Tibial nerve (tissue), 4 donors: ENCODE results near the gene SLC2A8. TPM values are rescaled to one million over a fixed set of nuclear protein-coding genes. Genes with fewer than 3 reads are reported as not detected.

ENCODE experiments used
- DNase-seq, 2 donors: peaks; one replicate each; pipeline ENCODE4 v3.0.0-alpha.2; 2019; ENCODE audit warnings: low spot score in 2 of 2
- H3K27ac ChIP-seq, 4 donors: fragments of 200-600 bp; sonication (generic) in 3 of 4; one replicate each; pipeline ENCODE4 v1.5.1; 2017 to 2019; ENCODE audit warnings: mild to moderate bottlenecking in 1 of 4
- H3K27me3 ChIP-seq, 2 donors: fragments of 200-600 bp; sonication (generic) in 1 of 2; one replicate each; pipeline versions ENCODE4 v1.5.1 to v1.6.0; 2017 to 2019
- H3K36me3 ChIP-seq, 3 donors: fragments of 200-600 bp; sonication (generic); one replicate each; pipeline ENCODE4 v1.5.1; 2018 to 2019
- H3K4me1 ChIP-seq, 4 donors: fragments of 200-600 bp; sonication (generic) in 3 of 4; one replicate each; pipeline ENCODE4 v1.5.1; 2017 to 2019
- H3K4me3 ChIP-seq, 4 donors: fragments of 200-600 bp; sonication (generic) in 3 of 4; one replicate each; pipeline ENCODE4 v1.5.1; 2017 to 2019; ENCODE audit warnings: mild to moderate bottlenecking in 1 of 4, moderate library complexity in 1 of 4
- H3K9me3 ChIP-seq, 4 donors: fragments of 200-600 bp; sonication (generic) in 3 of 4; one replicate each; pipeline ENCODE4 v1.5.1; 2017 to 2019
- EP300 ChIP-seq, 2 donors: sonication (generic); formaldehyde crosslinking; IDR thresholded peaks; one replicate each; pipeline ENCODE4 v1.6.1; 2017; ENCODE audit warnings: antibody characterized with exemption in 2 of 2, mild to moderate bottlenecking in 1 of 2
- POLR2A ChIP-seq, 2 donors: fragments of 450-650 bp; IDR thresholded peaks; one replicate each; pipeline ENCODE4 v1.6.1; 2017; ENCODE audit warnings: antibody characterized with exemption in 2 of 2, mild to moderate bottlenecking in 2 of 2, moderate library complexity in 2 of 2
- WGBS, 2 donors: methylation state at CpG; one replicate each; pipeline ENCODE4 v1.1.5; 2018; 5-methylcytosine and 5-hydroxymethylcytosine counted together
- total RNA-seq, 4 donors: library from RNA; depleted of rRNA; stranded (reverse); fragments of >200 nt; gene quantifications; one replicate each; pipeline ENCODE4 v1.1.0, GENCODE V29; 2016
- TF ChIP-seq, protein P1 (sequence below), 5 experiments: fragments of 200-600 bp in 3 of 5; fragments of 450-650 bp in 2 of 5; sonication (generic) in 3 of 5; IDR thresholded peaks; one replicate each; pipeline ENCODE4 v1.5.1; 2016 to 2019; ENCODE audit warnings: antibody characterized with exemption in 5 of 5, mild to moderate bottlenecking in 3 of 5, moderate library complexity in 2 of 5

Gene SLC2A8
- total RNA-seq, 4 donors from 2014 or later = 30.4 to 46.2 (median 31.7) TPM

- H3K27ac ChIP-seq = no peak overlapping the region
- no peaks in the 10 kb centered on the region for H3K9me3 ChIP-seq
- peaks cover 0 to 39% (median 5%) of the 10 kb centered on the region in 3 donors for H3K36me3 ChIP-seq
- DNase-seq = no peak
- no peak for TF ChIP-seq EP300 (IDR thresholded peaks at IDR 0.05)
- H3K4me1 ChIP-seq = peaks cover 0 to 25% (median 13%) of the 10 kb centered on the region in 4 donors
- no peak overlapping the region for H3K4me3 ChIP-seq
- 83 to 89% methylated on average over 11 to 13 of the region's 13 CpGs for WGBS, 2 donors
- H3K27me3 ChIP-seq = no peaks in the 10 kb centered on the region
These were observed 1.9 kb downstream of the SLC2A8 start for GRCh38 chr9:127398715-127399400.

- Histone ChIP-seq H3K27me3 (no peaks in the 10 kb centered on the region), H3K36me3 (peaks cover 0 to 49% (median 6%) of the 10 kb centered on the region in 3 donors), H3K9me3 (no peaks in the 10 kb centered on the region), H3K4me3 (no peak overlapping the region), H3K27ac (no peak overlapping the region), H3K4me1 (peaks cover 0 to 25% (median 13%) of the 10 kb centered on the region in 4 donors)
- TF ChIP-seq, protein P1, sequence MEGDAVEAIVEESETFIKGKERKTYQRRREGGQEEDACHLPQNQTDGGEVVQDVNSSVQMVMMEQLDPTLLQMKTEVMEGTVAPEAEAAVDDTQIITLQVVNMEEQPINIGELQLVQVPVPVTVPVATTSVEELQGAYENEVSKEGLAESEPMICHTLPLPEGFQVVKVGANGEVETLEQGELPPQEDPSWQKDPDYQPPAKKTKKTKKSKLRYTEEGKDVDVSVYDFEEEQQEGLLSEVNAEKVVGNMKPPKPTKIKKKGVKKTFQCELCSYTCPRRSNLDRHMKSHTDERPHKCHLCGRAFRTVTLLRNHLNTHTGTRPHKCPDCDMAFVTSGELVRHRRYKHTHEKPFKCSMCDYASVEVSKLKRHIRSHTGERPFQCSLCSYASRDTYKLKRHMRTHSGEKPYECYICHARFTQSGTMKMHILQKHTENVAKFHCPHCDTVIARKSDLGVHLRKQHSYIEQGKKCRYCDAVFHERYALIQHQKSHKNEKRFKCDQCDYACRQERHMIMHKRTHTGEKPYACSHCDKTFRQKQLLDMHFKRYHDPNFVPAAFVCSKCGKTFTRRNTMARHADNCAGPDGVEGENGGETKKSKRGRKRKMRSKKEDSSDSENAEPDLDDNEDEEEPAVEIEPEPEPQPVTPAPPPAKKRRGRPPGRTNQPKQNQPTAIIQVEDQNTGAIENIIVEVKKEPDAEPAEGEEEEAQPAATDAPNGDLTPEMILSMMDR (IDR thresholded peaks at IDR 0.05) = no peak
- no peak for TF ChIP-seq EP300 (IDR thresholded peaks at IDR 0.05)
- no peak for TF ChIP-seq POLR2A (IDR thresholded peaks at IDR 0.05)
- no peak for DNase-seq
- WGBS, 2 donors = 90 to 97% methylated on average over 14 of the region's 14 CpGs
These were observed 2.8 kb downstream of the SLC2A8 start for GRCh38 chr9:127399736-127400269.

GRCh38 chr9:127402401-127403090, 5.6 kb downstream of the SLC2A8 start:
- Histone ChIP-seq H3K4me1 (peaks cover 0 to 18% (median 12%) of the 10 kb centered on the region in 4 donors), H3K9me3 (no peaks in the 10 kb centered on the region), H3K27me3 (no peaks in the 10 kb centered on the region), H3K27ac (no peak overlapping the region), H3K36me3 (peaks cover 2 to 76% (median 15%) of the 10 kb centered on the region in 3 donors), H3K4me3 (no peak overlapping the region)
- DNase-seq = no peak
- WGBS, 2 donors = 78 to 80% methylated on average over 5 to 10 of the region's 18 CpGs
- no peak for TF ChIP-seq EP300 (IDR thresholded peaks at IDR 0.05)
- no peak for TF ChIP-seq POLR2A (IDR thresholded peaks at IDR 0.05)
- TF ChIP-seq, protein P1 (IDR thresholded peaks at IDR 0.05) = no peak

GRCh38 chr9:127403507-127404192, 6.7 kb downstream of the SLC2A8 start:
- Histone ChIP-seq H3K27me3 (no peaks in the 10 kb centered on the region), H3K36me3 (peaks cover 2 to 78% (median 15%) of the 10 kb centered on the region in 3 donors)

DNA sequence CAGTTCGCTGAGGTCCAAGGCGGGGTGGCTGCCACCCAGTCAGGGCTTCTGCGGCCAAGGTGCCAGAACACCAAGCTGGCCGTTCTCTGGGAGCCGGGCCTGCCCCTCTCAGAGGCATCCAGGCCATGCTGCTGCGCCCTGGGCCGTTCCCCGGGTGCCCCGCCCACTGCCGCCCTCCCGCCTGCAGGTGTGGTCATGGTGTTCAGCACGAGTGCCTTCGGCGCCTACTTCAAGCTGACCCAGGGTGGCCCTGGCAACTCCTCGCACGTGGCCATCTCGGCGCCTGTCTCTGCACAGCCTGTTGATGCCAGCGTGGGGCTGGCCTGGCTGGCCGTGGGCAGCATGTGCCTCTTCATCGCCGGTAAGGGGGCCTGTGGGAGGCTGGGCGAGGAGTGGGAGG, 7.7 kb downstream of the SLC2A8 start:
- no peak for DNase-seq
- H3K27ac ChIP-seq = no peak overlapping the region
- H3K4me3 ChIP-seq = no peak overlapping the region
- 93 to 95% methylated on average over 4 to 22 of the region's 23 CpGs for WGBS, 2 donors
- H3K9me3 ChIP-seq = no peaks in the 10 kb centered on the region
- TF ChIP-seq EP300 (IDR thresholded peaks at IDR 0.05) = no peak
- TF ChIP-seq POLR2A (IDR thresholded peaks at IDR 0.05) = no peak
- TF ChIP-seq, protein P1 (IDR thresholded peaks at IDR 0.05) = no peak
- no peaks in the 10 kb centered on the region for H3K4me1 ChIP-seq
- H3K27me3 ChIP-seq = no peaks in the 10 kb centered on the region
- peaks cover 2 to 78% (median 15%) of the 10 kb centered on the region in 3 donors for H3K36me3 ChIP-seq

More at GRCh38 chr9:127403507-127404192, 6.7 kb downstream of the SLC2A8 start:
- H3K9me3 ChIP-seq = no peaks in the 10 kb centered on the region
- no peak for DNase-seq
- H3K4me3 ChIP-seq = no peak overlapping the region
- 89 to 90% methylated on average over 20 of the region's 22 CpGs for WGBS, 2 donors
- no peak overlapping the region for H3K27ac ChIP-seq
- TF ChIP-seq POLR2A (IDR thresholded peaks at IDR 0.05) = no peak
- no peak for TF ChIP-seq EP300 (IDR thresholded peaks at IDR 0.05)
- TF ChIP-seq, protein P1 (IDR thresholded peaks at IDR 0.05) = no peak
- peaks cover 0 to 7% (median 3%) of the 10 kb centered on the region in 4 donors for H3K4me1 ChIP-seq
